ENCODE results near the gene NIPAL3. TPM values are rescaled to one million over a fixed set of nuclear protein-coding genes. Genes with fewer than 3 reads are reported as not detected.

The NIPAL3 gene
- total RNA-seq, 3 donors from 2014 or later (not counting 1 experiment from before 2014, with no cell fraction given): 16.6 to 31.9 (median 29.4) TPM

GRCh38 chr1:24483441-24483840 is 67.8 kb downstream of the NIPAL3 start:
- Histone ChIP-seq H3K27ac (ENCODE audit: low read length) (no peak overlapping the region), H3K4me1 (ENCODE audit: control insufficient read depth, insufficient read depth, low read length) (peaks cover 35% of the 10 kb centered on the region), H3K36me3 (ENCODE audit: control insufficient read depth, insufficient read depth, low read length) (no peaks in the 10 kb centered on the region), H3K9me3 (ENCODE audit: control insufficient read depth, insufficient read depth, low read length) (no peaks in the 10 kb centered on the region), H3K27me3 (ENCODE audit: control insufficient read depth, insufficient read depth, low read length) (no peaks in the 10 kb centered on the region), H3K4me3 (ENCODE audit: low read length) (no peak overlapping the region)
- Mint-ChIP-seq H3K36me3 (no peaks in the 10 kb centered on the region), H3K4me1 (peaks cover 12 to 20% of the 10 kb centered on the region in 2 donors), H3K4me3 (no peak overlapping the region), H3K27me3 (ENCODE audit: low read depth in 2 of 2) (peaks cover 2 to 9% of the 10 kb centered on the region in 2 donors), H3K9me3 (no peaks in the 10 kb centered on the region), H3K27ac (no peak overlapping the region)
- ATAC-seq (no peak), DNase-seq (peak in 1 of 2 donors; percentile 64)
- WGBS (ENCODE audit: insufficient coverage): 92% methylated on average over 5 of the region's 5 CpGs
- TF ChIP-seq CTCF (IDR thresholded peaks at IDR 0.05): no peak
- intact Hi-C loops (cut with micrococcal nuclease): loop anchor here (10.0 kb wide), 1 partner anchor 101 kb away; no protein-coding TSS in a partner anchor

- Histone ChIP-seq H3K4me3 (ENCODE audit: low read length) (no peak overlapping the region), H3K36me3 (ENCODE audit: control insufficient read depth, insufficient read depth, low read length) (no peaks in the 10 kb centered on the region), H3K4me1 (ENCODE audit: control insufficient read depth, insufficient read depth, low read length) (peaks cover 35% of the 10 kb centered on the region), H3K27ac (ENCODE audit: low read length) (no peak overlapping the region), H3K9me3 (ENCODE audit: control insufficient read depth, insufficient read depth, low read length) (no peaks in the 10 kb centered on the region), H3K27me3 (ENCODE audit: control insufficient read depth, insufficient read depth, low read length) (no peaks in the 10 kb centered on the region)
- no peaks in the 10 kb centered on the region for H3K36me3 Mint-ChIP-seq
- DNase-seq: peak in 1 of 2 donors; percentile 62
- ATAC-seq: no peak
- H3K4me3 Mint-ChIP-seq: no peak overlapping the region
- 75% methylated on average over 4 of the region's 4 CpGs for WGBS (ENCODE audit: insufficient coverage)
- no peaks in the 10 kb centered on the region for H3K9me3 Mint-ChIP-seq
- H3K27ac Mint-ChIP-seq: no peak overlapping the region
- TF ChIP-seq CTCF (IDR thresholded peaks at IDR 0.05): no peak
- intact Hi-C loops (cut with micrococcal nuclease): loop anchor here (10.0 kb wide), 1 partner anchor 101 kb away; no protein-coding TSS in a partner anchor
- H3K27me3 Mint-ChIP-seq (ENCODE audit: low read depth in 2 of 2): peaks cover 3 to 9% of the 10 kb centered on the region in 2 donors
- H3K4me1 Mint-ChIP-seq: peaks cover 12 to 20% of the 10 kb centered on the region in 2 donors
Observed at GRCh38 chr1:24484199-24484598, 68.6 kb downstream of the NIPAL3 start.

GRCh38 chr1:24486331-24487065 is 70.9 kb downstream of the NIPAL3 start:
- H3K4me1 ChIP-seq (ENCODE audit: control insufficient read depth, insufficient read depth, low read length): peaks cover 23% of the 10 kb centered on the region
- no peak overlapping the region for H3K4me3 ChIP-seq (ENCODE audit: low read length)
- intact Hi-C loops (cut with micrococcal nuclease): loop anchor here (10.0 kb wide), 1 partner anchor 98 kb away; no protein-coding TSS in a partner anchor
- Mint-ChIP-seq H3K36me3 (no peaks in the 10 kb centered on the region), H3K27ac (no peak overlapping the region), H3K27me3 (ENCODE audit: low read depth in 2 of 2) (peaks cover 11 to 17% of the 10 kb centered on the region in 2 donors), H3K4me1 (peaks cover 4 to 12% of the 10 kb centered on the region in 2 donors), H3K9me3 (no peaks in the 10 kb centered on the region), H3K4me3 (no peak overlapping the region)
- no peaks in the 10 kb centered on the region for H3K27me3 ChIP-seq (ENCODE audit: control insufficient read depth, insufficient read depth, low read length)
- no peaks in the 10 kb centered on the region for H3K36me3 ChIP-seq (ENCODE audit: control insufficient read depth, insufficient read depth, low read length)
- H3K9me3 ChIP-seq (ENCODE audit: control insufficient read depth, insufficient read depth, low read length): no peaks in the 10 kb centered on the region
- DNase-seq: peak in 1 of 2 donors; percentile 82
- H3K27ac ChIP-seq (ENCODE audit: low read length): no peak overlapping the region
- ATAC-seq: no peak
- WGBS (ENCODE audit: insufficient coverage): 39% methylated on average over 7 of the region's 7 CpGs
- no peak for TF ChIP-seq CTCF (IDR thresholded peaks at IDR 0.05)

Measured in natural killer cell (primary cell).